ENCODE results near the gene KIF17.
"Not testable (repeated sequence)": the region's sequence is repeated elsewhere in the genome, so short reads cannot be mapped to it uniquely, and the experiment has no call there.

The KIF17 gene

DNA sequence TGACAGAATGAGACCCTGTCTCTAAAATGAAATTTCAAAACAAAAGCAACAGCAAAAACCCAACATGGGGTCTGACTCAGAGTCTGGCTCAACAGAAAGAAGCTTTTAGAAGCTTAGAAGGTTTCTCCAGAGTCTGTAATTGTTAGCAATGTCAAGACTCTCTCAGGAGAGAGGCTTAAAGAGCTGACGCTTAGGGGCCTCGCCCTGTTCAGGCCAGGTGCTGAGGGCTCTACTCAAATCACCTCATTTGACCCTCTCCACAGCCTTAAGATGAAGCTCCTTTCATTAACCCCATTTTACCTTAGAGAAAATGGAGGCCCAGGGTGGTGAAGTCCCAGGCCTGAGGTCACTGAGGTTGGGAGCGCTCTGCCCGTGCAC, 5.3 kb upstream of the KIF17 start:
- FAIRE-seq (no peak), DNase-seq (ENCODE audit: insufficient read length, low spot score) (no peak)
- TF ChIP-seq CTCF (IDR thresholded peaks at IDR 0.05; ENCODE audit: insufficient read depth, missing control alignments) = no peak

- no peak for FAIRE-seq
- no peak for TF ChIP-seq CTCF (IDR thresholded peaks at IDR 0.05; ENCODE audit: insufficient read depth, missing control alignments)
- no peak for DNase-seq (ENCODE audit: insufficient read length, low spot score)
Measured at GRCh38 chr1:20721117-20722061, 3.6 kb upstream of the KIF17 start.

DNA sequence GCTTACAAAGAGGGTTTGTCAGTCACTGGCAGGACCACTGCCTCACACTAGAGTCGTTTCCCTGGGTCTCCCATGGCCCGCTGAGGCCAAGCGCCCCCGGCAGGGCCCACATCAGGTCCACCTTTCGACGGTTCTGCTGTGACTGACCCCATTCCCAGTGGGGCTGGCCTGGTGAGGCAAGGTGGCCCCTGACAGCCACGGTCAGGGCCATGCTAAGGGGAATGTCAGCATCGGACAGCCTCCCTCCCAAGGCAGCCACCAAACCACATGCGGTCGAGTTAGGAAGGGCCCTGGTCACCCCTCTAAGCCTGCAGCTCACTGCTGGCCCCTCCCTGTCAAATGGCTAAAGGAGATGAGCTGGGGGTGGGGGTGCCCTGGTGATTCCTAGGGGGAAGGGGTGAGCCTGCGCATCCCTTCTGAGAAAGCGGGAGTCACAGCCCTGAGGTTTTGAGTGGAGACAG, 2.9 kb upstream of the KIF17 start:
- DNase-seq (ENCODE audit: insufficient read length, low spot score) = no peak
- TF ChIP-seq CTCF (IDR thresholded peaks at IDR 0.05; ENCODE audit: insufficient read depth, missing control alignments) = no peak
- FAIRE-seq = no peak

DNA sequence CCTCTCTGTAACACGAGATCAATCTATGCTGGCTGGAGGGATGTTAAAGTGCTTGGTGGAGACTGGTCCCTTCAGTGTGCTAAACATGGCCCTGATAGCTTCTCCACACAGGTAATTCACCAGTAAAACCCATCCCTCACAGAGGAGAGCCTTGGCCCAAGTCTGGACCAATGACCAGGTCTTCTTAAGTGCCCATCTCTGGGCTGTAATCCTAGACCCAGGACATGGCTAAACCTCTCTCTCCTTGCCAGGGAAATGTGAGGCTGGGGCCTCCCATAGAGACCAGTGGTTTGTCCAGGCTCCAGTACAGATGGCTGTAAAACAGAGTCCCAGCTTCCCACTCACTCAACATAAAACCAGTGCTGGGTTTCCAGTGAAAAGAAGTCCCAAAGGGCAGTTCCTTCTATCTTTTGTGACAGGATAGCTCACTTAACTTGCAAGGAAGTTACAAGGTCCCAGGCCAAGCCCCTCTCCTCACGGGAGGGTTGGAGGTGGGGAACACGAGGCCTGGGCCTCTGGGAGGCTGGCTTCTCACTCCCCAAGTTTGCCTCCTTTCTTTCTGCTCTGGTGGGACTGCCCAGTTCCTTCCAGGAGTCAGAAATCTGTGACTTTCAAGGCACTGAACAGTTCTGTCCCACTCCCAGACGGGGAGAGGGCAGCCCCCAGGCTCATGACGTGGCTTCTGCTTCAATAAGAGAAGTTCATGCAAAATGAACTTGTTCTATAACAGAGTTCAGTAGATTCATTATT, 2.2 kb upstream of the KIF17 start:
- no peak for DNase-seq (ENCODE audit: insufficient read length, low spot score)
- no peak for TF ChIP-seq CTCF (IDR thresholded peaks at IDR 0.05; ENCODE audit: insufficient read depth, missing control alignments)
- FAIRE-seq = no peak

GRCh38 chr1:20719261-20719660, 1.5 kb upstream of the KIF17 start:
- no peak for DNase-seq (ENCODE audit: insufficient read length, low spot score)
- TF ChIP-seq CTCF (IDR thresholded peaks at IDR 0.05; ENCODE audit: insufficient read depth, missing control alignments) = no peak
- FAIRE-seq = no peak

GRCh38 chr1:20718343-20718882, 606 bp upstream of the KIF17 start:
- FAIRE-seq; DNase-seq (ENCODE audit: insufficient read length, low spot score): not testable (repeated sequence)

- no peak for TF ChIP-seq CTCF (IDR thresholded peaks at IDR 0.05; ENCODE audit: insufficient read depth, missing control alignments)
- FAIRE-seq = no peak
Measured at GRCh38 chr1:20716232-20716631, 1.6 kb downstream of the KIF17 start.

More at GRCh38 chr1:20716232-20716631, 1.6 kb downstream of the KIF17 start:
- no peak for DNase-seq (ENCODE audit: insufficient read length, low spot score)
